ENCODE measurements around the gene CT47C1. TPM values are rescaled to one million over a fixed set of nuclear protein-coding genes. Genes with fewer than 3 reads are reported as not detected.
"Not testable (repeated sequence)": the region's sequence is repeated elsewhere in the genome, so short reads cannot be mapped to it uniquely, and the experiment has no call there.

CT47C1 gene
- polyA plus RNA-seq, 1 of the 3 experiments (the other 2 are of a cell fraction) = not detected

DNA sequence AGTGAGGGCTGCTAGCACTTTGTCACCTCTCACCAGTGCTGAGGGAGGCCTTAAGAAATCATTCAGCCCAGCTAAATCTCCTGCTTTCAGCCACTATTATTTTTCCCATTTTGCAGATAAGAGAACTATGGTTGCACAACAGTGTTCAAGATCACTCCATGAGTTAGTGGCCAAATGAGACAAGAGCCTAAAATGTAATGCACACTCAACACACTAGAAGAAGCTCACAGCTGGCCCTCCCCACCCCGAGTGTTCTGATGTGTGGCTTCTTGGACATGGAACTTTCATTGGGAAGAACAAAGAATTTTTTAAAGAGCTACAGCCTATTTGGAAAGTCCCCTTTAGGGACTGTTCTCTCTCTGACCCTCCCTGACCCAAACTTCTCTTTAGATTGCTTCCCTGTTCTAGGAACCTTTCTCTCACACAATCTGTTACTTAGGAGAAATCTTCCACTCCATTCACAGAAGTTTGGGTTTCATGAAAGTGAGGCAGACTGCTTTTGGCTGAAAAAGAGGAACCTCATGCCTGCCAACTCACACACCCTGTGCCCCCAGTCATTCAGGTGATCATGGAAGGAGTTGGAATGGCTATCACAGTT is 44.0 kb upstream of the CT47C1 start:
- H3K9me2 ChIP-seq = no peaks in the 10 kb centered on the region
- peaks cover 13% of the 10 kb centered on the region for H3K27me3 ChIP-seq (ENCODE audit: insufficient read depth)
- no peaks in the 10 kb centered on the region for H3F3A ChIP-seq (replicated peaks; ENCODE audit: insufficient read depth)
- 29% methylated on average over 1 of the region's 1 CpG for WGBS (ENCODE audit: low lambda C conversion rate)
- no peak overlapping the region for H3K4me3 ChIP-seq (ENCODE audit: low read depth in 2 of 2, low read length in 1 of 2)
- no peaks in the 10 kb centered on the region for H3K9me3 ChIP-seq
- H3K4me1 ChIP-seq (ENCODE audit: control insufficient read depth in 1 of 2, insufficient read depth in 2 of 2, low read depth in 1 of 2, low read length in 1 of 2) = no peaks in the 10 kb centered on the region
- no peak overlapping the region for H3K9ac ChIP-seq
- ChIA-PET CTCF (no interaction called here), POLR2A (no interaction called here)
- H3K4me2 ChIP-seq = no peak overlapping the region
- H4K20me1 ChIP-seq (ENCODE audit: insufficient read depth) = no peaks in the 10 kb centered on the region
- no peak overlapping the region for H2AFZ ChIP-seq (ENCODE audit: low read depth)
- H3K36me3 ChIP-seq (replicated peaks in 1 of 2; ENCODE audit: control insufficient read depth in 1 of 2, insufficient read depth in 2 of 2, low read length in 1 of 2) = no peaks in the 10 kb centered on the region
- no peak overlapping the region for H3K27ac ChIP-seq (ENCODE audit: low read depth in 2 of 2, low read length in 1 of 2)
- TF ChIP-seq SIN3A (IDR thresholded peaks at IDR 0.05; ENCODE audit: borderline replicate concordance, low read depth, low read length) = no peak
- no peak for TF ChIP-seq MEF2A (IDR thresholded peaks at IDR 0.05; ENCODE audit: borderline replicate concordance, low read depth)
- TF ChIP-seq ZBTB33 (IDR thresholded peaks at IDR 0.05; ENCODE audit: borderline replicate concordance, low read depth) = no peak
- no peak for TF ChIP-seq ELF1 (IDR thresholded peaks at IDR 0.05)
- TF ChIP-seq TCF12 (IDR thresholded peaks at IDR 0.05) = no peak
- TF ChIP-seq GATA2 (CRISPR knock-in tag; IDR thresholded peaks at IDR 0.05) = no peak
- no peak for TF ChIP-seq REST (IDR thresholded peaks at IDR 0.05; ENCODE audit: low read depth, low read length)
- TF ChIP-seq YY1 (IDR thresholded peaks at IDR 0.05; ENCODE audit: low read depth) = no peak
- no peak for TF ChIP-seq RXRA (IDR thresholded peaks at IDR 0.05; ENCODE audit: borderline replicate concordance, low read depth)
- TF ChIP-seq GABPA (IDR thresholded peaks at IDR 0.05; ENCODE audit: low read depth) = no peak
- no peak for TF ChIP-seq CTCF (IDR thresholded peaks at IDR 0.05)
- no peak for TF ChIP-seq FOXJ3 (CRISPR knock-in tag; IDR thresholded peaks at IDR 0.05)
- TF ChIP-seq FOSL2 (IDR thresholded peaks at IDR 0.05; ENCODE audit: borderline replicate concordance, low read depth) = no peak
- no peak for TF ChIP-seq MXI1 (IDR thresholded peaks at IDR 0.05; ENCODE audit: low read depth, low read length)
- no peak for TF ChIP-seq RFX5 (IDR thresholded peaks at IDR 0.05; ENCODE audit: low read length)
- TF ChIP-seq NRF1 (IDR thresholded peaks at IDR 0.05; ENCODE audit: low read depth, low read length) = no peak
- no peak for TF ChIP-seq TEAD4 (IDR thresholded peaks at IDR 0.05; ENCODE audit: borderline replicate concordance, insufficient read depth)
- TF ChIP-seq EP300 (IDR thresholded peaks at IDR 0.05; ENCODE audit: borderline replicate concordance in 1 of 2, low read depth in 1 of 2, low read length in 1 of 2) = no peak
- no peak for TF ChIP-seq FOXM1 (IDR thresholded peaks at IDR 0.05; ENCODE audit: low read depth)
- no peak for TF ChIP-seq EZH2phosphoT487 (IDR thresholded peaks at IDR 0.05; ENCODE audit: borderline replicate concordance, low read depth)
- H3K79me2 ChIP-seq (ENCODE audit: insufficient read depth) = no peaks in the 10 kb centered on the region
- DNase-seq = no peak

DNA sequence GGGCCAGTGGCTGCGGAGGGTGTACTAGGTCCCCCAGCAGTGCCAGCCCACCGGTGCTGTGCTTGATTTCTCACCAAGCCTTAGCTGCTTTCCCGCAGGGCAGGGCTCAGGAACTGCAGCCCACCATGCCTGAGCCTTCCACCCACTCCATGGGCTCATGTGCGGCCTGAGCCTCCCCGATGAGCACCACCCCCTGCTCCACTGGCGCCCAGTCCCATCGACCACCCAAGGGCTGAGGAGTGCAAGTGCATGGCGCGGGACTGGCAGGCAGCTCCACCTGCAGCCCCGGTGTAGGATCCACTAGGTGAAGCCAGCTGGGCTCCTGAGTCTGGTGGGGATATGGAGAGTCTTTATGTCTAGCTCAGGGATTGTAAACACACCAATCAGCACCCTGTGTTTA is 43.1 kb upstream of the CT47C1 start:
- H2AFZ ChIP-seq (ENCODE audit: low read depth); H3F3A ChIP-seq (replicated peaks; ENCODE audit: insufficient read depth); H4K20me1 ChIP-seq (ENCODE audit: insufficient read depth); DNase-seq; H3K9me2 ChIP-seq; H3K9ac ChIP-seq; H3K27ac ChIP-seq (ENCODE audit: low read depth in 2 of 2, low read length in 1 of 2); H3K36me3 ChIP-seq (replicated peaks in 1 of 2; ENCODE audit: control insufficient read depth in 1 of 2, insufficient read depth in 2 of 2, low read length in 1 of 2); H3K27me3 ChIP-seq (ENCODE audit: insufficient read depth); H3K9me3 ChIP-seq; POLR2A ChIA-PET; H3K4me2 ChIP-seq; H3K79me2 ChIP-seq (ENCODE audit: insufficient read depth); H3K4me3 ChIP-seq (ENCODE audit: low read depth in 2 of 2, low read length in 1 of 2); H3K4me1 ChIP-seq (ENCODE audit: control insufficient read depth in 1 of 2, insufficient read depth in 2 of 2, low read depth in 1 of 2, low read length in 1 of 2): not testable (repeated sequence)
- CTCF ChIA-PET = interaction anchor here (1.1 kb wide), 1 partner anchor 14 kb away, joined by 3 read pairs; no protein-coding TSS in a partner anchor
- 37% methylated on average over 2 of the region's 10 CpGs for WGBS (ENCODE audit: low lambda C conversion rate)

All from SK-N-SH (cell line).